ENCODE data around the gene SLC6A12.
"Not testable (repeated sequence)": the region's sequence is repeated elsewhere in the genome, so short reads cannot be mapped to it uniquely, and the experiment has no call there.

Gene SLC6A12

GRCh38 chr12:214003-214741, at the start of gene SLC6A12:
TSS of gene SLC6A12 (minus strand) at chr12:214157. CDS start at chr12:209986, 4,171 bp downstream.
- no peak for DNase-seq (ENCODE audit: low spot score)

GRCh38 chr12:263574-263973, 49.6 kb upstream of the SLC6A12 start:
- DNase-seq (ENCODE audit: low spot score): no peak

- DNase-seq (ENCODE audit: low spot score): no peak
These were observed 48.9 kb upstream of the SLC6A12 start, which contains the start of gene SLC6A13 for GRCh38 chr12:262817-263216. TSS of gene SLC6A13 (minus strand) at chr12:262836. CDS start at chr12:260052, 2,784 bp downstream.

GRCh38 chr12:262113-262512, 48.2 kb upstream of the SLC6A12 start:
- no peak for DNase-seq (ENCODE audit: low spot score)

- DNase-seq (ENCODE audit: low spot score): no peak
These were observed 43.8 kb upstream of the SLC6A12 start for GRCh38 chr12:257521-258321.

GRCh38 chr12:256958-257357, 43.0 kb upstream of the SLC6A12 start:
- no peak for DNase-seq (ENCODE audit: low spot score)

GRCh38 chr12:256225-256624, 42.3 kb upstream of the SLC6A12 start:
- DNase-seq (ENCODE audit: low spot score): no peak

- no peak for DNase-seq (ENCODE audit: low spot score)
These were observed 41.0 kb upstream of the SLC6A12 start for GRCh38 chr12:254912-255311.

- DNase-seq (ENCODE audit: low spot score): no peak
These were observed 40.1 kb upstream of the SLC6A12 start for GRCh38 chr12:254039-254438.

- no peak for DNase-seq (ENCODE audit: low spot score)
These were observed 39.3 kb upstream of the SLC6A12 start for GRCh38 chr12:253116-253831.

GRCh38 chr12:252636-253035, 38.7 kb upstream of the SLC6A12 start:
- DNase-seq (ENCODE audit: low spot score): no peak

- no peak for DNase-seq (ENCODE audit: low spot score)
These were observed 33.3 kb upstream of the SLC6A12 start for GRCh38 chr12:247271-247670.

- DNase-seq (ENCODE audit: low spot score): no peak
These were observed 29.4 kb upstream of the SLC6A12 start for GRCh38 chr12:243381-243780.

GRCh38 chr12:242496-242895, 28.5 kb upstream of the SLC6A12 start:
- no peak for DNase-seq (ENCODE audit: low spot score)

GRCh38 chr12:241266-241665, 27.3 kb upstream of the SLC6A12 start:
- DNase-seq (ENCODE audit: low spot score): no peak

GRCh38 chr12:240566-240965, 26.6 kb upstream of the SLC6A12 start:
- DNase-seq (ENCODE audit: low spot score): no peak

- DNase-seq (ENCODE audit: low spot score): no peak
These were observed 24.9 kb upstream of the SLC6A12 start for GRCh38 chr12:238736-239398.

- no peak for DNase-seq (ENCODE audit: low spot score)
These were observed 24.2 kb upstream of the SLC6A12 start for GRCh38 chr12:238116-238515.

- DNase-seq (ENCODE audit: low spot score): no peak
These were observed 23.3 kb upstream of the SLC6A12 start for GRCh38 chr12:237026-237815.

GRCh38 chr12:236445-236844, 22.5 kb upstream of the SLC6A12 start:
- no peak for DNase-seq (ENCODE audit: low spot score)

GRCh38 chr12:235967-236366, 22.0 kb upstream of the SLC6A12 start:
- DNase-seq (ENCODE audit: low spot score): not testable (repeated sequence)

Data from SW480 (cell line).